Tibial nerve (tissue), 3 donors: Measurements from ENCODE around the gene NUP62.

Experiments used
- EP300 ChIP-seq, 2 donors: sonication (generic); formaldehyde crosslinking; IDR thresholded peaks; one replicate each; pipeline ENCODE4 v1.6.1; 2017; ENCODE audit warnings: antibody characterized with exemption in 2 of 2, mild to moderate bottlenecking in 1 of 2
- POLR2A ChIP-seq, 2 donors: fragments of 450-650 bp; IDR thresholded peaks; one replicate each; pipeline ENCODE4 v1.6.1; 2017; ENCODE audit warnings: antibody characterized with exemption in 2 of 2, mild to moderate bottlenecking in 2 of 2, moderate library complexity in 2 of 2

- TF ChIP-seq EP300 (IDR thresholded peaks at IDR 0.05) (no peak), POLR2A (IDR thresholded peaks at IDR 0.05) (no peak)
These were observed 42.7 kb upstream of the NUP62 start for GRCh38 chr19:49971991-49972411.
